Peyer's patch (tissue), 4 donors: ENCODE results near the gene FAM120B. TPM values are rescaled to one million over a fixed set of nuclear protein-coding genes. Genes with fewer than 3 reads are reported as not detected.

Source experiments
- DNase-seq, 3 donors: peaks; one replicate each; pipeline ENCODE4 v3.0.0-alpha.2; 2017 to 2019
- H3K27ac ChIP-seq, 4 donors: fragments of 200-600 bp; sonication (generic); one replicate each; pipeline ENCODE4 v1.5.1; 2016 to 2019
- H3K27me3 ChIP-seq, 2 donors: fragments of 200-600 bp; sonication (generic); one replicate each; pipeline ENCODE4 v1.5.1; 2019
- H3K36me3 ChIP-seq, 3 donors: fragments of 200-600 bp; sonication (generic); one replicate each; pipeline ENCODE4 v1.5.1; 2016 to 2019
- H3K4me1 ChIP-seq, 4 donors: fragments of 200-600 bp; sonication (generic); one replicate each; pipeline ENCODE4 v1.5.1; 2016 to 2019
- H3K4me3 ChIP-seq, 4 donors: fragments of 200-600 bp; sonication (generic); 1 replicate in 3 of 4; 2 replicates in 1 of 4; pipeline ENCODE4 v1.5.1; 2016 to 2019; ENCODE audit warnings: mild to moderate bottlenecking in 1 of 4
- H3K9me3 ChIP-seq, 4 donors: fragments of 200-600 bp; sonication (generic); one replicate each; pipeline ENCODE4 v1.5.1; 2016 to 2019; ENCODE audit warnings: mild to moderate bottlenecking in 1 of 4
- POLR2A ChIP-seq, 2 donors: fragments of 450-650 bp; IDR thresholded peaks; one replicate each; pipeline ENCODE4 v1.5.1; 2017; ENCODE audit warnings: antibody characterized with exemption in 2 of 2, mild to moderate bottlenecking in 2 of 2, moderate library complexity in 2 of 2
- total RNA-seq, 4 donors: library from RNA; depleted of rRNA; stranded (reverse); fragments of >200 nt; gene quantifications; one replicate each; pipeline ENCODE4 v1.1.0, GENCODE V29; 2016
- TF ChIP-seq, protein P1 (sequence below), 6 experiments: fragments of 450-650 bp in 4 of 6; fragments of 200-600 bp in 2 of 6; sonication (generic) in 1 of 6; IDR thresholded peaks; one replicate each; pipeline ENCODE4 v1.5.1; 2017 to 2019; ENCODE audit warnings: antibody characterized with exemption in 6 of 6, mild to moderate bottlenecking in 3 of 6, moderate library complexity in 1 of 6

The FAM120B gene
- total RNA-seq, 4 donors from 2014 or later, result 22.1 to 50.3 (median 38.1) TPM

DNA sequence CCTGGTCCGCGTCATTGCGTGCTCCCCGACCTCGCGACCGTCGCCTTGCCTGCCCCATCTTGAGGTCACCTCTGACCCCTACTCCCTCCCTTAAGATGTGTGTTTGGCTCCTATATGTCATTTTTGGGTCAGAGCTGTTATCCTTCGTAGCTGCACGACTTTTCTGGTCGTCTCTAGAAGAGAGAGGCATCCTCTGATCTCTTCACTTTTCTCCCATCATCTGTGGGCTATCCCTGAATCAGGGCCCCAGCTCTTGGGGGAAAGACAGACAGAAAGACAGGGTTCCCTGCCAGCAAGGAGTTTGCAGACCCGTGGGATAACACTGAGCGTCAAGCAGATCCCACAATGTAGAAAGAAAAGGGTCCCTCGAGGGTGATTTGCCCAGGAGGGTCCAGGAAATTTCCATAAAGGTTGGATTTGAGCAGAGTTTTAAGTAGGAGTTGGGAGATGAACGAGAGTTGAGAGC is 555 bp downstream of the FAM120B start:
- Histone ChIP-seq H3K27me3 (no peaks in the 10 kb centered on the region), H3K4me3 (peak overlapping the region; percentile 84 to 93 (median 90)), H3K4me1 (peaks cover 5 to 46% (median 10%) of the 10 kb centered on the region in 4 donors), H3K9me3 (no peaks in the 10 kb centered on the region), H3K36me3 (no peaks in the 10 kb centered on the region), H3K27ac (peak overlapping the region; percentile 86 to 94 (median 92))
- TF ChIP-seq, protein P1, sequence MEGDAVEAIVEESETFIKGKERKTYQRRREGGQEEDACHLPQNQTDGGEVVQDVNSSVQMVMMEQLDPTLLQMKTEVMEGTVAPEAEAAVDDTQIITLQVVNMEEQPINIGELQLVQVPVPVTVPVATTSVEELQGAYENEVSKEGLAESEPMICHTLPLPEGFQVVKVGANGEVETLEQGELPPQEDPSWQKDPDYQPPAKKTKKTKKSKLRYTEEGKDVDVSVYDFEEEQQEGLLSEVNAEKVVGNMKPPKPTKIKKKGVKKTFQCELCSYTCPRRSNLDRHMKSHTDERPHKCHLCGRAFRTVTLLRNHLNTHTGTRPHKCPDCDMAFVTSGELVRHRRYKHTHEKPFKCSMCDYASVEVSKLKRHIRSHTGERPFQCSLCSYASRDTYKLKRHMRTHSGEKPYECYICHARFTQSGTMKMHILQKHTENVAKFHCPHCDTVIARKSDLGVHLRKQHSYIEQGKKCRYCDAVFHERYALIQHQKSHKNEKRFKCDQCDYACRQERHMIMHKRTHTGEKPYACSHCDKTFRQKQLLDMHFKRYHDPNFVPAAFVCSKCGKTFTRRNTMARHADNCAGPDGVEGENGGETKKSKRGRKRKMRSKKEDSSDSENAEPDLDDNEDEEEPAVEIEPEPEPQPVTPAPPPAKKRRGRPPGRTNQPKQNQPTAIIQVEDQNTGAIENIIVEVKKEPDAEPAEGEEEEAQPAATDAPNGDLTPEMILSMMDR (IDR thresholded peaks at IDR 0.05), result no peak
- no peak for TF ChIP-seq POLR2A (IDR thresholded peaks at IDR 0.05)
- no peak for DNase-seq

DNA sequence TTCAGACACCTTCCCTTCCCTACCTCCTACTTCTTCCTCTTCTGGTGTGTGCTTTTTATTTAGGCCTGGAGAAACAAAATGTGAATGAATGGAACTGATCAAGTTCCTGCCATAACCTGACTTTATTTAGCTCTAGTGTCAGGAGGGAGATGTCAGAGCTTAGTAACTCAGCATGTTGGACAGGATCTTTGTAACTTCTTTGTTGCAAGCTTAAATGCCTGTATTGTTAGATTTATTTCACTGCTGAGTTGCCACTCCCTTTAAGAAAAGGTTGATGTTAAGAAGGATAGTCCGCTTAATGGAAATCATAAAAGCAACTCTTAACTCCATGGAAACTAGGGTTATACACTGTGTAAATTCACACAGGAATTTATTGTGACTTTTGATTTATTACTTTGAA is 2.2 kb downstream of the FAM120B start:
- Histone ChIP-seq H3K4me1 (peaks cover 5 to 51% (median 10%) of the 10 kb centered on the region in 4 donors), H3K27me3 (no peaks in the 10 kb centered on the region), H3K4me3 (no peak overlapping the region), H3K36me3 (no peaks in the 10 kb centered on the region), H3K27ac (no peak overlapping the region), H3K9me3 (no peaks in the 10 kb centered on the region)
- TF ChIP-seq POLR2A (IDR thresholded peaks at IDR 0.05), result no peak
- TF ChIP-seq, protein P1 (IDR thresholded peaks at IDR 0.05), result no peak
- DNase-seq, result no peak

DNA sequence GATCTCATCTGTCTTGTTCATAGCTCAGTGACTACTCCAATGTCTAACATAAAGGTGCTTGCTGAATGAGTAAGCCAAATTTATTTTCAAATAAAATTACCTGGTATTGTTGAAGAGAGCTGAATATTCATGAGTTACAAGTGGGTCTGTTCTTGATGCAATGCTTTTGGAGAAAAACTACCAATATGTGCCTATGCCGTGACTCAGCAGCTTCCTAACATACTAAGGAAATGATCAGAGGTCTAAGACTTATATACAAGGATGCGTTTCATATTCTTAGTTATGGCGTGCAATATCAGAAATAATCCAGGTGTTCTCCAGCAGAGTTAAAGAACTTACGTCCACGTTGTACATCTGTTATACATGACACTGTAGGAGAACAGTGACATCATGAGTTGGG is 5.1 kb downstream of the FAM120B start:
- Histone ChIP-seq H3K4me3 (no peak overlapping the region), H3K4me1 (peaks cover 5 to 40% (median 6%) of the 10 kb centered on the region in 4 donors), H3K27ac (no peak overlapping the region), H3K27me3 (no peaks in the 10 kb centered on the region), H3K9me3 (no peaks in the 10 kb centered on the region), H3K36me3 (no peaks in the 10 kb centered on the region)
- TF ChIP-seq, protein P1 (IDR thresholded peaks at IDR 0.05), result no peak
- no peak for TF ChIP-seq POLR2A (IDR thresholded peaks at IDR 0.05)
- DNase-seq, result no peak

DNA sequence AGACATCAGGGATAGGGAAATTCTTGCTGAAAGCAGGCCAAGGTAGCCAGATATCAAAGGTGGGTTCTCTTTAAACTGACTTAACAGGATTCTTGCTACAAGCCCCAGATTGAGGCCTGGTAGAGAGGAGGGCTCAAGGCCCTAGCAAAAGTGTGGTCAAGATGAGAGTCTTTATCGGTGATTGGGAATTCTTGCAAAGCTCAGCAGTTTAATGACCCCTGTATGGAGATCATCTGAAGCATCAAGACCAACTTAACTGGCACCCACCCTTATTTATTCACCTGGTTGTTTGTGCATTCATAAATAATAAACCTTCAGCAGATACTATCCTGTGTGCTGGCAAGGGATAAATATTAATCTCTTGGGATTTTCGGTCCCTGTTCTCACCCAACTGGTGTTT is 6.3 kb downstream of the FAM120B start:
- TF ChIP-seq, protein P1 (IDR thresholded peaks at IDR 0.05), result no peak
- no peak for TF ChIP-seq POLR2A (IDR thresholded peaks at IDR 0.05)
- DNase-seq, result no peak
- peaks cover 3 to 34% (median 4%) of the 10 kb centered on the region in 4 donors for H3K4me1 ChIP-seq
- peaks cover 0 to 6% (median 0%) of the 10 kb centered on the region in 3 donors for H3K36me3 ChIP-seq
- no peak overlapping the region for H3K27ac ChIP-seq
- H3K9me3 ChIP-seq, result no peaks in the 10 kb centered on the region
- no peak overlapping the region for H3K4me3 ChIP-seq
- H3K27me3 ChIP-seq, result no peaks in the 10 kb centered on the region

DNA sequence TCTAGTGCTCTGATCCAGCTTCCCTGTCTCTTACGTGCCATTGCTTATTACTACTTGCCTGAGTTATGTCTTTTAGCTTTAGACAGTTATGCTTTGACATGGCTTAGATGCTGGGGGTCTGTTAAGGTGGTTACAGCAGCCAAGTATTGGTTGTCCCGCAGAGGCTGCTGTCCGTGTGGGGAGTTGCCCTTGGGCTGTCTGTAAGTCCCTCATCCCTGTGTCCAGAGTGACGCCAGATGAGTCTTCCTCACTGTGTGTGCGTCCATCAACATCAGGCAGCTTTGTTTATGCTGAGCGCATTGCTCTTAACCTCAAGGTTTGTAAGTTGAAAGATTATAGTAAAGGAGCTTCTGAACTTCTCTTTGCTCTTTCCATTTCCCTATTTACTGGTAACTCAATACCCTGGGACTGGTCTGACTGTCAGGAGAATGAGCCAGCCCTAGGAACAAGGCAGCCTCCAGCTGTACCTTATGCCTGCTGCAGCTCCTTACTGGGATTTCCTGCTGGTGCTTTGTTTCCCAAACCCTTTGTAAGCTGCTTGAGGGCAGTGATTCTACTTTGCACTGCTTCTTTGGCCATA is 7.2 kb downstream of the FAM120B start:
- DNase-seq, result no peak
- Histone ChIP-seq H3K27me3 (no peaks in the 10 kb centered on the region), H3K4me3 (no peak overlapping the region), H3K36me3 (peaks cover 0 to 15% (median 0%) of the 10 kb centered on the region in 3 donors), H3K4me1 (peaks cover 0 to 25% (median under 1%) of the 10 kb centered on the region in 4 donors), H3K9me3 (no peaks in the 10 kb centered on the region), H3K27ac (no peak overlapping the region)
- TF ChIP-seq POLR2A (IDR thresholded peaks at IDR 0.05), result no peak
- TF ChIP-seq, protein P1 (IDR thresholded peaks at IDR 0.05), result no peak
